COLO829 (cell line): ENCODE data around the gene TMPRSS5.
"Not testable (repeated sequence)": the region's sequence is repeated elsewhere in the genome, so short reads cannot be mapped to it uniquely, and the experiment has no call there.

Experiments used
- DNase-seq: peaks from one replicate; pipeline ENCODE4 v3.0.0; 2012; ENCODE audit warnings: low spot score

TMPRSS5 gene

GRCh38 chr11:113697111-113697510 lies 9.0 kb downstream of the TMPRSS5 start:
- no peak for DNase-seq

- DNase-seq, result no peak
Observed at GRCh38 chr11:113695207-113695606, 10.9 kb downstream of the TMPRSS5 start.

GRCh38 chr11:113694390-113694789 lies 11.7 kb downstream of the TMPRSS5 start:
- no peak for DNase-seq

DNA sequence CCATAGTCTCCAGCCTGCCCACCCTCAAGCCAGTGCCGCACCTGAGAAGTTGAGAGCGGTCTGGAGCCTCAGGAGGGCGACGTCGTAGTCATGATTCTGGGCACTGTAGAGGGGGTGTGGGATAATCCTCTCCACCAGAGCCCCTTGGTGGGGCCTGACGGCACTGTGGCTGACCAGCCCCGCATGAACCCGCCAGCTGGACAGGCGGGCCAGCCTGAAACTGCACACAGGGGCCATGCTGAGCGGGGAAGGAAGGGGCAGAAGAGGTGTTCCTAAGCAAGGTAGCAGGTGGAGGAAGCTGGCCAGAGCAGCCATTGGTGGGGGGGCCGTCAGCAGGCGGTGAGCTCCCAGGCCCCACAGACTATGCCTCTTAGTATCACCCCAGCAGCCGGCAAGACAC lies 13.1 kb downstream of the TMPRSS5 start:
- no peak for DNase-seq

- DNase-seq, result peak; percentile 50
Observed at GRCh38 chr11:113690619-113691569, 15.2 kb downstream of the TMPRSS5 start.

DNA sequence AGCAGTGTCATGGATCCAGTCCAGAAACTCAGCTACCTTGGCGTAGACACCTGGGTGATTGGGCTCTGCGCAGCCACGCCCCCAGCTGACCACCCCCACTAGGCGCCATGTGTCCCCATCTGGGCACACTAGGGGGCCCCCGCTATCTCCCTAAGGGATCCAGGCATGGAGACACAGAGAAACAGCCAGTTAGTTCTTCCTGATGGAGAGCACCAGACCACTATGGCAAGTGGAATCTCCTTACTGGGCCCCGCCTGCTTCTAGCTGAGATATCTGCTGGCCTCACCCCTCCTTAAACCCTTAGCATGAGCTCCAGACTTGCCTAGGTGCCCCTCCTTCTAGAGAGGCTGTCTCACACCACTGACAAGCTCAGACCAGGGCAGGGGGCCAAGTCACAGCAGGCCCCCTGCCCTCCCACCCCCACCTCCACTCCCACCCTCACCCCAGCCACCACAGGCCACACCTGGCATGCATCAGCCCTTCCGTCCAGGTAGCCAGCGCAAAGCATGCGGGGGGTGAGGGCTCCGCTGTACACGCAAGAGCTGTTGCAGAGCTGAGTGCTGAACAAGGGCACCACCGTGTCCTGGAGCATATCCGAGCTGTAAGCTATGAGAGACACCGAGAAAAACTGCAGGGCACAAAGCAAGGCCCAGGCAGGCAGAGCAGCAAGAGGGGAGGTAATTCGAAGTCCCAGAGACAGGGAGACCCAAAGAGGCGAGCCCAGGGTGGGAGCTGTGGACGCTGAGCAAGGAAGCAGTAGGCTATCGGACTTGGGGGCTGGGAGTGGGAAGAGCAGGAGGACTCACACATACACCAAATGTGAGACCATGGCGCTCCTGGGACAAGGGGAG lies 16.1 kb downstream of the TMPRSS5 start:
- DNase-seq, result no peak

GRCh38 chr11:113685654-113686359 lies 20.3 kb downstream of the TMPRSS5 start:
- DNase-seq, result no peak

- no peak for DNase-seq
Observed at GRCh38 chr11:113684496-113684895, 21.6 kb downstream of the TMPRSS5 start.

GRCh38 chr11:113683481-113684046 lies 22.5 kb downstream of the TMPRSS5 start:
- DNase-seq, result no peak

GRCh38 chr11:113681711-113682413 lies 24.2 kb downstream of the TMPRSS5 start:
- no peak for DNase-seq

DNA sequence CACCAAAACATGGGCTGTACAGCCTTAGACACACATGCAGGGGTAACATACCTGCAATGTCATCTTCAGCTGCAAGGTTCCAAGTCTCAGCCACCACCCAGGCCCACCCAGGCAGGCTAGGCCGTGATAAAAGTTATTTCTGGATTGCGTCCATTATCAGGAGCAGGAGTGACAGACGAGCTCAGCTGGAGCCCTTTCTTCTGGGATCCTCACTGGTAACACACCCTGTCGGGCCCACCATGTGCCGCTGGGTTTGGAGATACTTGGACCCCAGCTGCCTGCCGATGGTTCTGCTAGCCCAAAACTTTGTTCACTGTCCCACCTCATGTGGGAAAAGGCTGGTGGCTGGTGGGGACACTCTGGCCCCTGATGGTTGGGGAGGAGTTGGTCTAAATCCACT lies 24.8 kb downstream of the TMPRSS5 start:
- no peak for DNase-seq

DNA sequence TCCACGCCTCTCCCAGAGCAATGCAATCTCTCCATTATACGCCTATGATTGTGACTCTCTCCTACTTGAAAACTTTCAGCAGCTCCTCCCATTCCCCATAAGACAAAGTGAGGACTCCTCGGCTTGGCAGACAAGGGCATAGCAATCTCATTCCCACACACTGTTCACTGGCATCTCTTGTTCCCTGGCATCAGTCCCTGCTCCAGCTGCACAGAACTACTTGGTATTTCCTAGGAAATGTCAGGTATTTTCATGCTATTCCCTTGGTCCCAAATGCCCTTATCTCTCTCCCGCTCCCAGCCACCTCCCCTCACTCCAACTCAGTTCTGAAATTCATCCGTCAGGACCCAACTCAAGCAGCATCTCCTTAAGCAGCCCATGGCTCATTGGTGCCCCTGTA lies 28.4 kb downstream of the TMPRSS5 start:
- no peak for DNase-seq

DNA sequence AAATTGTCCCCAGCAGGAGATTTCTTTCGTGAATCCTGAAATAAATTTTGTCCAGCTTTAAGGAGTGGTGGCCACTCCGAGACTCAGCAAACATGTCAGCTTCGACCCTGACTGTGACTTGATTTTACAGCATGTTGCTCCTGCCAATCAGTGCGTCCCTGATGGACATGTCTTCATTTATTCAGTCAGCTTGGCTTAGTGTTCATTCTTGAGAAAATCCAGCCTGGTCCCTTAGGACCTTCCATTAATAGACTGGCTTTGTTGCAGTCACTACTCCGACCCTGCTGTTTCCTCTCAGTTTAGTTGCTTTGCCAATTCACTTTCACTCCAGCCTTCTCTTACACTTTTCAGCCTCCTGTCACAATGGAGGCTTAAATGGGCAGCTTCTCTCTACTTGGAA lies 30.5 kb downstream of the TMPRSS5 start:
- no peak for DNase-seq

DNA sequence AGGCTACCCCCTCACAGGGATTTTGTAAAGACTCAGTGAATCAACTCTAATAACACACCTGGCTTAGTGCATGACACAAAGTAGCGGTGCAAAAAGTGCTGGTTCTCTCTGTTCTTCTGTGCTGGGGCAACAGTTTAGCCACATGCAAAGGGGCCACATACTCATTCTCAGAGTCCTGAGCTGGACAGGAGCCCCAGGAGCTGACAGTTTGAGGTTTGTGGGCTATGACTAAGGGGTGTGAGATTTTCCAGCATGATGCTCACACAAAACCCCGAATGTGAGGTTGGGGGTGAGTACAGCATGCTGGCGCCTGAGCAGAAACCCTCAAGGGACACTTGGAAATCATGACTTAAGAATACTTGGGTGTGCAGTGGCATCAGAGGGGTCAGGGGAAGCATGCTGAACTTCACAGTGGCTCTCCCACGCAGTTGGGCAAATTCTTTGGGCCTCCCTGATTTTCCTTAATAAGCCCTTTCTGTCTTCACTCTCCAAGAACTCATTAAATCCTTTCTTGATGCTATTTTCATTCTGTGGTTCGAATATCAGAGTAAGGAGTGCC lies 31.0 kb downstream of the TMPRSS5 start:
- DNase-seq, result no peak

- DNase-seq, result no peak
Observed at GRCh38 chr11:113674397-113674685, 31.8 kb downstream of the TMPRSS5 start.

GRCh38 chr11:113673550-113674396 lies 32.3 kb downstream of the TMPRSS5 start:
- DNase-seq, result no peak

GRCh38 chr11:113671914-113672313 lies 34.2 kb downstream of the TMPRSS5 start:
- not testable (repeated sequence) for DNase-seq

GRCh38 chr11:113670831-113671215 lies 35.3 kb downstream of the TMPRSS5 start:
- DNase-seq, result no peak

- no peak for DNase-seq
Observed at GRCh38 chr11:113670149-113670830, 35.8 kb downstream of the TMPRSS5 start.

DNA sequence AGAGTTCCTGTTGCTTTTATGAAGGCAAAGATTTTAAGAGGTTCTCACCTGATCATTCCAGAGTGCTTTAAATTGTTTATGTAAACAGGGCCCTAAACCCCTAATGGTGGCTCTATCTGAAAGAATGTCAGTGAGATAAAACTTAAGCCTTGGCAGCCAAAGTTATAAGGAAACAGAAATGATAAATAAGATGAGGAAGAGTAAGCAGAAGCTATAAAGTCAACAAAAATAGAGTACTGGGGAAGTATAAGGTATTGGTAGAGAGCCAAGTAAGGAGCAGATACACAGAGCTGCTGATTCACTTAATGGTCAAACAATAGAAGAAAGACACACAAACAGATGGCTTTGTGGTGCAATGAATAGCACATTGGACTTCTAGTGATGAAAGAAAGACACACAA lies 37.9 kb downstream of the TMPRSS5 start:
- DNase-seq, result no peak
